Muscle of leg (tissue), 11 donors: ENCODE data around the gene ABR. TPM values are rescaled to one million over a fixed set of nuclear protein-coding genes. Genes with fewer than 3 reads are reported as not detected.

Experiments used
- DNase-seq: peaks from one replicate; pipeline ENCODE4 v3.0.0; 2013
- H3K27ac ChIP-seq: one replicate; pipeline ENCODE4 v1.5.1; 2013; ENCODE audit warnings: mild to moderate bottlenecking, low read length, control low read depth
- H3K27me3 ChIP-seq: one replicate; pipeline ENCODE4 v1.6.1; 2013; ENCODE audit warnings: low read length; ENCODE audit not compliant: control insufficient read depth, insufficient read depth
- H3K36me3 ChIP-seq: one replicate; pipeline ENCODE4 v1.6.1; 2013; ENCODE audit warnings: low read length; ENCODE audit not compliant: control insufficient read depth, insufficient read depth
- H3K4me1 ChIP-seq: one replicate; pipeline ENCODE4 v1.6.1; 2013; ENCODE audit warnings: low read length; ENCODE audit not compliant: control insufficient read depth, insufficient read depth
- H3K4me3 ChIP-seq: one replicate; pipeline ENCODE4 v1.5.1; 2013; ENCODE audit warnings: low read length, control low read depth
- H3K9me3 ChIP-seq: replicated peaks from 2 replicates; pipeline ENCODE4 v1.6.1; 2013; ENCODE audit warnings: low read depth, low read length; ENCODE audit not compliant: control insufficient read depth
- WGBS: methylation state at CpG from one replicate; pipeline ENCODE4 v1.1.5; 2013; ENCODE audit warnings: missing lambda C conversion rate; ENCODE audit not compliant: insufficient coverage; 5-methylcytosine and 5-hydroxymethylcytosine counted together
- polyA plus RNA-seq, 8 donors: library from polyadenylated mRNA; unstranded; fragments of 120-200 nt; gene quantifications; one replicate each; pipeline versions ENCODE4 v1.2.1 to v1.2.3, GENCODE V29; 2013; ENCODE audit warnings: inconsistent platforms in 1 of 8, low replicate concordance in 1 of 8; ENCODE audit not compliant: insufficient read length in 8 of 8, insufficient read depth in 1 of 8
- total RNA-seq: library from RNA; stranded (reverse); fragments of 120-200 nt; gene quantifications from one replicate; pipeline ENCODE4 v1.2.4, GENCODE V29; 2013

Gene ABR
- total and polyA plus RNA-seq, 9 donors = 21.4 to 58.3 (median 40.1) TPM

- no peak for DNase-seq
- 27% methylated on average over 8 of the region's 13 CpGs for WGBS
- H3K9me3 ChIP-seq = no peaks in the 10 kb centered on the region
- H3K27ac ChIP-seq = no peak overlapping the region
- H3K27me3 ChIP-seq = no peaks in the 10 kb centered on the region
- no peaks in the 10 kb centered on the region for H3K36me3 ChIP-seq
- H3K4me3 ChIP-seq = no peak overlapping the region
- peaks cover 8% of the 10 kb centered on the region for H3K4me1 ChIP-seq
Observed at GRCh38 chr17:992933-993332, 186.8 kb downstream of the ABR start.

- no peaks in the 10 kb centered on the region for H3K36me3 ChIP-seq
- 93% methylated on average over 9 of the region's 11 CpGs for WGBS
- no peaks in the 10 kb centered on the region for H3K27me3 ChIP-seq
- H3K4me1 ChIP-seq = peaks cover 3% of the 10 kb centered on the region
- H3K9me3 ChIP-seq = no peaks in the 10 kb centered on the region
- no peak for DNase-seq
- H3K27ac ChIP-seq = no peak overlapping the region
- H3K4me3 ChIP-seq = no peak overlapping the region
Observed at GRCh38 chr17:988561-988960, 191.2 kb downstream of the ABR start.

GRCh38 chr17:987931-988330 is 191.8 kb downstream of the ABR start:
- 86% methylated on average over 7 of the region's 15 CpGs for WGBS
- no peak overlapping the region for H3K4me3 ChIP-seq

GRCh38 chr17:986322-986929 is 193.4 kb downstream of the ABR start:
- Histone ChIP-seq H3K4me1 (peaks cover 3% of the 10 kb centered on the region), H3K9me3 (no peaks in the 10 kb centered on the region), H3K4me3 (no peak overlapping the region), H3K36me3 (no peaks in the 10 kb centered on the region), H3K27ac (no peak overlapping the region), H3K27me3 (no peaks in the 10 kb centered on the region)
- DNase-seq = no peak
- WGBS = 100% methylated on average over 3 of the region's 6 CpGs

More at GRCh38 chr17:987931-988330, 191.8 kb downstream of the ABR start:
- H3K9me3 ChIP-seq = no peaks in the 10 kb centered on the region
- no peaks in the 10 kb centered on the region for H3K27me3 ChIP-seq
- peaks cover 3% of the 10 kb centered on the region for H3K4me1 ChIP-seq
- DNase-seq = no peak
- no peak overlapping the region for H3K27ac ChIP-seq
- H3K36me3 ChIP-seq = no peaks in the 10 kb centered on the region

- WGBS = 80% methylated on average over 1 of the region's 3 CpGs
Observed at GRCh38 chr17:983921-984320, 195.9 kb downstream of the ABR start.

GRCh38 chr17:981292-981658 is 198.5 kb downstream of the ABR start:
- Histone ChIP-seq H3K4me3 (no peak overlapping the region), H3K27ac (no peak overlapping the region), H3K36me3 (no peaks in the 10 kb centered on the region), H3K9me3 (no peaks in the 10 kb centered on the region), H3K27me3 (peaks cover 2% of the 10 kb centered on the region), H3K4me1 (peaks cover 29% of the 10 kb centered on the region)
- WGBS = no CpG with 5 or more reads among the region's 10 CpGs
- DNase-seq = no peak

More at GRCh38 chr17:983921-984320, 195.9 kb downstream of the ABR start:
- H3K4me3 ChIP-seq = no peak overlapping the region
- H3K36me3 ChIP-seq = no peaks in the 10 kb centered on the region
- no peaks in the 10 kb centered on the region for H3K9me3 ChIP-seq
- peaks cover 15% of the 10 kb centered on the region for H3K4me1 ChIP-seq
- H3K27me3 ChIP-seq = no peaks in the 10 kb centered on the region
- no peak overlapping the region for H3K27ac ChIP-seq
- peak; percentile 91 for DNase-seq

- Histone ChIP-seq H3K4me3 (peak overlapping the region; percentile 52), H3K9me3 (no peaks in the 10 kb centered on the region), H3K27me3 (peaks cover 2% of the 10 kb centered on the region), H3K36me3 (no peaks in the 10 kb centered on the region), H3K4me1 (peaks cover 29% of the 10 kb centered on the region), H3K27ac (peak overlapping the region; percentile 93)
- peak; percentile 96 for DNase-seq
- 9% methylated on average over 11 of the region's 43 CpGs for WGBS
Observed at GRCh38 chr17:980406-981291, 199.1 kb downstream of the ABR start.

GRCh38 chr17:979539-980405 is 200.0 kb downstream of the ABR start, which contains the start of gene NXN:
Gene NXN (minus strand): TSS chr17:979776.
- H3K36me3 ChIP-seq = no peaks in the 10 kb centered on the region
- under 1% methylated on average over 89 of the region's 94 CpGs for WGBS
- peak; percentile 89 for DNase-seq
- peaks cover 2% of the 10 kb centered on the region for H3K27me3 ChIP-seq
- H3K27ac ChIP-seq = peak within 1 kb of the TSS; percentile 93
- no peaks in the 10 kb centered on the region for H3K9me3 ChIP-seq
- peaks cover 36% of the 10 kb centered on the region for H3K4me1 ChIP-seq
- peak within 1 kb of the TSS; percentile 60 for H3K4me3 ChIP-seq

GRCh38 chr17:979212-979538 is 200.6 kb downstream of the ABR start:
- Histone ChIP-seq H3K27me3 (peaks cover 2% of the 10 kb centered on the region), H3K27ac (peak overlapping the region; percentile 47)
- WGBS = 0% methylated on average over 36 of the region's 42 CpGs

More at GRCh38 chr17:979212-979538, 200.6 kb downstream of the ABR start:
- H3K4me3 ChIP-seq = peak overlapping the region; percentile 60
- no peak for DNase-seq
- H3K9me3 ChIP-seq = no peaks in the 10 kb centered on the region
- H3K36me3 ChIP-seq = no peaks in the 10 kb centered on the region
- H3K4me1 ChIP-seq = peaks cover 36% of the 10 kb centered on the region
